Neural crest cell (in vitro differentiated cells): ENCODE measurements around the gene PSMA6. TPM values are rescaled to one million over a fixed set of nuclear protein-coding genes. Genes with fewer than 3 reads are reported as not detected.
"Not testable (repeated sequence)": the region's sequence is repeated elsewhere in the genome, so short reads cannot be mapped to it uniquely, and the experiment has no call there.

ENCODE experiments used
- DNase-seq: peaks from one replicate; pipeline ENCODE4 v3.0.0; 2021; ENCODE audit warnings: low read depth, mixed read lengths, low spot score
- H3K27ac Mint-ChIP-seq: one replicate; pipeline ENCODE4 v1.8.0; 2021; ENCODE audit warnings: mild to moderate bottlenecking, mixed read lengths; ENCODE audit not compliant: unreplicated experiment
- H3K27me3 Mint-ChIP-seq: 2 replicates; pipeline ENCODE4 v1.8.0; 2021; ENCODE audit warnings: low read depth, mild to moderate bottlenecking, mixed read lengths
- H3K36me3 Mint-ChIP-seq: 2 replicates; pipeline ENCODE4 v1.8.0; 2021; ENCODE audit warnings: low read depth, mild to moderate bottlenecking, mixed read lengths
- H3K4me1 Mint-ChIP-seq: 2 replicates; pipeline ENCODE4 v1.8.0; 2021; ENCODE audit warnings: mixed read lengths
- H3K4me3 Mint-ChIP-seq: one replicate; pipeline ENCODE4 v1.8.0; 2021; ENCODE audit warnings: mild to moderate bottlenecking, mixed read lengths
- H3K9me3 Mint-ChIP-seq: 2 replicates; pipeline ENCODE4 v1.8.0; 2021; ENCODE audit warnings: mixed read lengths
- CTCF ChIP-seq: fragments of 200-600 bp; sonication (generic); conservative IDR thresholded peaks from 2 replicates; pipeline ENCODE4 v1.5.0; 2021; ENCODE audit warnings: antibody characterized with exemption, mild to moderate bottlenecking
- total RNA-seq: library from RNA; stranded (reverse); gene quantifications from 2 replicates; pipeline ENCODE4 v1.2.1, GENCODE V29; 2021

Gene PSMA6
- total RNA-seq, 1 donor from 2014 or later, result 229 TPM

GRCh38 chr14:35342489-35343010 is 50.4 kb downstream of the PSMA6 start:
- H3K27me3 Mint-ChIP-seq, result no peaks in the 10 kb centered on the region
- peaks cover 18% of the 10 kb centered on the region for H3K4me1 Mint-ChIP-seq
- H3K27ac Mint-ChIP-seq, result peak overlapping the region; percentile 78
- DNase-seq, result no peak
- H3K36me3 Mint-ChIP-seq, result no peaks in the 10 kb centered on the region
- H3K4me3 Mint-ChIP-seq, result no peak overlapping the region
- no peaks in the 10 kb centered on the region for H3K9me3 Mint-ChIP-seq
- no peak for TF ChIP-seq CTCF

- TF ChIP-seq CTCF, result no peak
- H3K27me3 Mint-ChIP-seq, result no peaks in the 10 kb centered on the region
- no peaks in the 10 kb centered on the region for H3K9me3 Mint-ChIP-seq
Measured at GRCh38 chr14:35343702-35344101, 51.5 kb downstream of the PSMA6 start.

DNA sequence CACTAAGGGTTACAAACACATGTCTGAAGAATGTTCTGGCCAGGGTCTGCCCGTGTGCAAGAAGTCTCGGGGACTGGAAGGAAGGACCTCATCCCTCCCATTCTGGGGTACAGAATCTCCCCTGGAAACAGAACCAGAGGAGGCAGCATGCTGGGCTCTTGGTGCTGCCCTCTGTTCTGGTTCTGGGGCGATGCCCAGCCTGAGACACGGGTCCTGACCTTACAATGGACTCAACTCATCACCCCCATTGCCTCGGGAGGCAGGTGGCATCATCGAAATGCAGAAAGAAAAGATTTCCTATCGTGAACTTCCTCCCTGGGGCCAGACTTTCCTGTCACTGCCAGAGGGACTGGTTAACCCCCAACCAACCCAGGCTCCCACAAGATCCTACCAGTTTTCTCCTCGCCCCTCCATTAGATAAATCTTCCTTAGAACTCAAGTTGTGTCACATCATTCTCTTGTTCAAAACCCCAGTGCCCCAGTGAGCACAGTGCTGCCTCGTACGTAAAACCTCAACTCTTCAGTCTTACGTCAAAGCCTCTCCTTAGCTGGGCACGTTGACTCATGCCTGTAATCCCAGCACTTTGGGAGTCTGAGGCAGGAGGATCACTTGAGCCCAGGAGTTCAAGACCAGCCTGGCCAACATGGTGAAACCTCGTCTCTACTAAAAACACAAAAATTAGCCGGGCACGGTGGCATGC is 52.1 kb downstream of the PSMA6 start:
- Mint-ChIP-seq H3K4me3 (no peak overlapping the region), H3K27ac (peak overlapping the region; percentile 24), H3K27me3 (no peaks in the 10 kb centered on the region), H3K9me3 (no peaks in the 10 kb centered on the region), H3K4me1 (peaks cover 27% of the 10 kb centered on the region), H3K36me3 (no peaks in the 10 kb centered on the region)
- no peak for TF ChIP-seq CTCF
- DNase-seq, result no peak

More at GRCh38 chr14:35343702-35344101, 51.5 kb downstream of the PSMA6 start:
- H3K4me1 Mint-ChIP-seq, result peaks cover 27% of the 10 kb centered on the region
- no peak overlapping the region for H3K4me3 Mint-ChIP-seq
- no peaks in the 10 kb centered on the region for H3K36me3 Mint-ChIP-seq
- DNase-seq, result no peak
- H3K27ac Mint-ChIP-seq, result no peak overlapping the region

DNA sequence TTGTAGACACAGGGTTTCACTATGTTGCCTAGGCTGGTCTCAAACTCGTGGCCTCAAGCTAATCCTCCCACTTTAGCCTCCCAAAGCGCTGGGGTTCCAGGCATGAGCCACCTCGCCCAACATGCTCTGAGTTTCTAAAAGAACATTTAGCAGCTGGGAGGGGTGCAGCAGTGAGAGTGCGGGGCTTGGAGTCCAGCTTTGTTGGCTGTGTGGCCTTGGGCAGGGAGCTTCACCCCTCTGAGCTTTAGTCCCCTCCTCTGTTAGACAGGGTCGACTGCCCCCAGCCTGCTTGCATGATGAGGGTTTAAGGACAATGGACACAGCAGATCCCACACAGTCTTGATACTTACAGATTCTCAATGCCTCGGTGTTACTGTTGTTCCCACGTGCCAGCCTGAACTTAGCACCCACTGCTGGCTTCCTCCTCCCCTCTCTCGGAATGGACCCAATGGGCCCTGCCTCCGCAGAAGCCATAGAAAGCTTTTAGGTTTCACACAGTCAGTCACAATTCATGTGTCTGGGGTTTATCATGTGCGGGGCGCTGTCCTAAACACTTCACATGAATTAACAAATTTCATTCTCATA is 54.6 kb downstream of the PSMA6 start:
- Mint-ChIP-seq H3K36me3 (no peaks in the 10 kb centered on the region), H3K4me1 (peaks cover 37% of the 10 kb centered on the region), H3K27me3 (no peaks in the 10 kb centered on the region), H3K27ac (peak overlapping the region; percentile 75), H3K4me3 (peak overlapping the region; percentile 54), H3K9me3 (no peaks in the 10 kb centered on the region)
- DNase-seq, result no peak
- TF ChIP-seq CTCF, result no peak

DNA sequence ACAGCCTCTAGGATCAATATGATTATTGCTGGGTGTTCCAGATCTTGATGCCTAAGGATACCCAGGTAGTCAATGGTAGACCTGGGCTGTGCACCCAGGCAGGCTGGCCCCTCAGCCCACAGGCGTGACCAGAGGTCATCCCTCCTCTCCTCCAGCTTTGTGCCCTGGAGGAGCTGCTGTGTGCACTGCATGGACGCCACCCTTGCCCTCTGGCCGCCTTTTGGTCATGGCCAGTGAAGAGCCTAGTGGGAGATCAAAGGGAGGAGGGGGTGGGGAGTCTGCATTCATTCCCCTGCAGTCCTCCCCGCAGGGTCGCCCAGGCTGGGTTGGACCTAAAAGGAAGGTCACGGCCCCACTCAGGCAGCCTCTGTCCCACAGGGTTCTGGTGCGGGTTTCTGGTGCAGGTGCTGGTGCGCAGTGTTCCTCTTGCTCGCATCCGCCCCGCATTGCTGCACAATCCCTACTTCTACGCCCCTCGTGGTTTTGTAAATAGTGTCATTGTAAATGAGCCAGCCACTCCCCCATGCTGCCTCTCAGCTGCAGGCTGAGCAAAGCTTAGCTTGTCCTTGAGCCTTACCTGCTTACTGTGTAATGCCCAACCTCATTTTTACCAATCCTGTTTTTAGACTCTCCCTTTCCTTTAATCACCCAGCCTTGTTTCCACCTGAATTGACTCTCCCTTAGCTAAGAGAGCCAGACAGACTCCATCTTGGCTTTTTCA is 55.3 kb downstream of the PSMA6 start:
- H3K9me3 Mint-ChIP-seq, result no peaks in the 10 kb centered on the region
- H3K36me3 Mint-ChIP-seq, result no peaks in the 10 kb centered on the region
- peaks cover 41% of the 10 kb centered on the region for H3K4me1 Mint-ChIP-seq
- peak overlapping the region; percentile 54 for H3K4me3 Mint-ChIP-seq
- no peak for TF ChIP-seq CTCF
- H3K27me3 Mint-ChIP-seq, result no peaks in the 10 kb centered on the region
- H3K27ac Mint-ChIP-seq, result peak overlapping the region; percentile 38
- peak; percentile 40 for DNase-seq

- not testable (repeated sequence) for H3K9me3 Mint-ChIP-seq, DNase-seq, H3K36me3 Mint-ChIP-seq, H3K27me3 Mint-ChIP-seq
- H3K4me1 Mint-ChIP-seq, result peaks cover 44% of the 10 kb centered on the region
- H3K4me3 Mint-ChIP-seq, result peak overlapping the region; percentile 54
- H3K27ac Mint-ChIP-seq, result peak overlapping the region; percentile 38
Measured at GRCh38 chr14:35348044-35348380, 55.8 kb downstream of the PSMA6 start.
